GM23248 (cell line): Measurements from ENCODE around the gene AKAP13.

Source experiments
- EZH2 ChIP-seq: fragments of 200-600 bp; sonication (generic); IDR thresholded peaks from 2 replicates; pipeline ENCODE4 v1.6.1; 2018; ENCODE audit warnings: antibody characterized with exemption, mild to moderate bottlenecking; ENCODE audit not compliant: insufficient read depth, poor library complexity, severe bottlenecking
- EZH2phosphoT487 ChIP-seq: fragments of 200-600 bp; sonication (generic); IDR thresholded peaks from 2 replicates; pipeline ENCODE4 v1.6.1; 2018; ENCODE audit warnings: antibody characterized with exemption, moderate library complexity, mild to moderate bottlenecking, low read depth; ENCODE audit not compliant: insufficient read depth

- TF ChIP-seq EZH2phosphoT487 (no peak), EZH2 (no peak)
These were observed 836 bp upstream of the AKAP13 start for GRCh38 chr15:85379403-85380131.
